T-helper 9 cell (primary cell): ENCODE data around the gene BPIFB4.
"Not testable (repeated sequence)": the region's sequence is repeated elsewhere in the genome, so short reads cannot be mapped to it uniquely, and the experiment has no call there.

Experiments
- DNase-seq: peaks from one replicate; pipeline ENCODE4 v3.0.0-alpha.2; 2020
- total RNA-seq, 2 donors: gene quantifications; one replicate each; lab custom pipeline; 2026; lab: John Stamatoyannopoulos, UW

Gene BPIFB4
- 0 reads per million in 2 donors for total RNA-seq

DNA sequence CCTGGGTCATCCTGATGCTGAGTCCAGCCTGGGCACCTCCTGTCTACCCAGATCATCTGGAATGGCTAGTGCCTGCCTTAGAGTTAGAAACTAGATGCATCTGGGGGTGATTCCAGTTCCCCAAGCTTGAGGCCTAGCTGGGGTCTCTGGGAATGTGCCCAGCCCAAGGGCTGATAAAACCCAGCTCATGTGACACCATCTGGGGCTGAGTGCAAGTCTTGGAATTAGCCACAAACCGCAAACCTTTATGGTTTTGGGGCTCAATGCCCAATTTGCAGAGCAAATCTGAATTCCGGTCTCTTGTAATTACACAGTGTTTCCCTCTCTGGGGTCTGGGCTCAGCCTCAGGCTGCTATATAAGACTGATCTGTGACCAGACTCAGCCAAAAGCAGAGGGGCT is at the start of gene BPIFB4:
BPIFB4 (plus strand) TSS at position 385 of the 400 bp plus-strand sequence. CDS start 1,884 bp downstream, outside the sequence.
- no peak for DNase-seq

DNA sequence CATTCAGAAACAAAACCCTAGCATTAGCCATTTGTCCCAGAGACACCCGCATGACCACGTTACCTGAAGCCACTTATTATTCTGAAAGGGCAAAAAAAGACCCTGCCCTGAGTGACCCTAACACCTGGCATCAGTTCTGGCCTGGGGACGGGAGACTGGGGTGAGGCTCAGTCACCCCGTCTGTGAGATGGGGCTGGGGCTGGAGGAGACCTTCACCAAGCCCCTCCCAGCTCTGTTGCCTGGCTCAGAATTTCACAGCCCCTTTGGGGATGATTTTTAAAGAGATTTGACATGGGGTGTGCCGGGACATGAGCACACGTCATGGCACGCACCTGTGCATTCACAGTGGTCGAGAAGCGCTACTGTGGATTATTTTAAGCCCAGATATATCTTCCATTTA is 49.4 kb upstream of the BPIFB4 start:
- DNase-seq: no peak

DNA sequence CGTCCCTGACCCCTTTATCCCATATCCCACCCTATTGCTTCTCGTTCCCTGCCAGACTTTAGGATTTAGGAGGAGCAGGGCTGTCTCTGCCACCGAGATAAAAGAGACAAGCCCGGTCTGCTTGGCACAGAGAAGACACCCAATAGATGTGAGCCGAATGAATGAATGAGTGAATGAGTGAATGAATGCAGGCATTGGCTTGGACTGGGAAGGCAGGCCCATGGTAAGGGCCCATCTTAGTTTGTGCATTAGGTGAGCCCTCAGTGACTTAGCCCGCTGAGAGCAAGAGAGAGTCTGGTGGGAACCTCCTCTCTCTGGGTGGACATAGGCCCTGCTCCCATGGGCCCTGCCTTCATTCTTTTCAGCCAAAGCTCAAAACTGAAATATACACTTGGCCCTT is 48.9 kb upstream of the BPIFB4 start:
- no peak for DNase-seq

DNA sequence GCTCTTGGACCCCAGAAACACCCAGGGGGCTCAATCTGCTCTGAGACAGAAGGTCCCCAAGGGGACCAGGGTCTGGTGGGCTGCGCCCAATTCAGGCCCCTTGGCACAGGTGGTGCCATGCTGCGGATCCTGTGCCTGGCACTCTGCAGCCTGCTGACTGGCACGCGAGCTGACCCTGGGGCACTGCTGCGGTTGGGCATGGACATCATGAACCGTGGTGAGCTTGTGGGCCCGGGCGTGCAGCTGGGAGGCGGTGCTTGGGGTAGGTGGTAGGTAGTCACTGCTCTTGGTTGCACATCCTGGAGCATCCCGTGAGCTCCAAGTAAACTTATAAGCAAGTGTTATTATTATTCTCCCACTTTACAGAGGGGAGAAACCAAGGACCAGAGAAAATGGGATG is 47.9 kb upstream of the BPIFB4 start, which contains the start of gene BPIFB6:
BPIFB6 (plus strand) TSS at position 118 of the 400 bp plus-strand sequence; CDS start at position 118, 0 bp downstream.
- DNase-seq: no peak

DNA sequence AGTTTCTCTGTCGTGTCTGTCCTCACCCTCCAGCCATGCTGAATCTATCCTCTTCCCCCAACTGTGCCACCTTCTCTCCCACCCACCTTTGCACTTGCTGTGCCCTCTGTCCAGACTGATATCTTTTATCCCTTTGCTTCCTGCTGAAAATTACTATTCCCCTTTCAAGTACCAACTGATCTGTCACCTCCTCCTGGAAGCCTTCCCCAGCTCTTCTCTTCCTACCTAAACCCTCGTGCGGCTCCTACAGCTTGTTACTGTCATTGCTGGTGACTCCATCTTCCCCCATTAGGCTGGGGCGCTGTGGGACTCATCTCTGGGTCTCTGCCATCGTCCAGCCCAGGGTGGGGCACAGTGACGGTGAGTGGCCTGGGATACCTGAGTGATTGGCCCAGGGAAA is 46.9 kb upstream of the BPIFB4 start:
- DNase-seq: no peak

DNA sequence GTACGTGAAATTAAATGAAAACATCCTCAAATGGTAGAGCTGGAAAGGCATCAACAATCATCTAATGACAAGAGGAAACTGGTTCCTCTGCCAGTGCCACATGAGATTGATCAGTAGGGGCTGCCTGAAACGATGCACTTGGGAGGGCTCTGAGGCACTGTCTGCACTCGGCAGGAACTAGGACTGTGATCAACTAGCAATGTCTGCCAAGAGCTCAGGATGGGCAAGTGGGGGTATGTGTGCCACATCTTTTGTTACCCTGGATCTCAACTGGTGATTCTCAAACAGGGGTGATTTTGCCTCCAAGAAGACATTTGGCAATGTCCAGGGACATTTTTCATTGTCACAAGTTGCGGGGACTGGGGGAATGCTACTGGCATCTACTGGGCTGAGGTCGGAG is 46.1 kb upstream of the BPIFB4 start:
- no peak for DNase-seq

DNA sequence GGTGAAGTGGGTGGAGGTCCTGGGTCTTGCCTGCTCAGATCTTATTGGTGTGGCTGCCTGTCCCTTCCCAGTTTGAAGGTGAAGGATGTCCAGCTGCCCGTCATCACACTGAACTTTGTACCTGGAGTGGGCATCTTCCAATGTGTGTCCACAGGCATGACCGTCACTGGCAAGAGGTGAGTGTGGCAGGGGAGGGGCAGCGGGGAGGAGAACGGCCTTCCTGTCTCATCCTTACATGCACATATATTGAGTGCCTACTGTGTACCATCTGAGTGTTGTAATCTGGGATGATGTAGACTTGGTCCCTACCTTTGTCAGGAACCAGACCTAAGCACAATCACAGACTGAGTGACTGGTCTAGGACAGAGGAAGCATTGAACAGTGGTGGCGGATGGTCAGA is 45.3 kb upstream of the BPIFB4 start:
- no peak for DNase-seq

DNA sequence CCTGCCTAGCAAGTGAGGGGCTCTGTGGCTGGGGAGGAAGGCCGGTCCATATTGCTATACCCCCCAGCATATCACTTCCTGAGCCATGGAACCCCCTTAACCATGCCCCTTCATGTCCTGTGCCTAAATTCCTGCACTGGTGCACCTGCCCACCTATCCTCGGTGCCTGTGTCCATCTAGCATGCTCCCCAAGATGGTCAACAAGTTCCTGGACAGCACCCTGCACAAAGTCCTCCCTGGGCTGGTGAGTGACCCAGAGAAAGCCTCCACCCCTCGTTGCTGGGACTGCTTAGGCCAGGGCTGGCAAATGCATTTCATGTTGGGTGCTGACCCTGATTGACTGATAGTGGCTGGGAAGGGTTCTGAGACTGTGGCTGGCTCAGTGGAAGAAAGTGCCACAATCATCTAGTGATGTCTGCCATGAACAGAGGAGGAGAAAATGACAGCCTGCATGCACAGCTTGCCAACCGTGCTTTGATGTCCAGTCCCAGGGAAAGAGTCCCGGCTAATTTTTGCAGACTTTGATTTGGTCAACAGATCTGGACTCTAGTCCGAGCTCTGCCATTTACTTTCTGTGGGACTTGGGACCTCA is 44.4 kb upstream of the BPIFB4 start:
- DNase-seq: no peak

DNA sequence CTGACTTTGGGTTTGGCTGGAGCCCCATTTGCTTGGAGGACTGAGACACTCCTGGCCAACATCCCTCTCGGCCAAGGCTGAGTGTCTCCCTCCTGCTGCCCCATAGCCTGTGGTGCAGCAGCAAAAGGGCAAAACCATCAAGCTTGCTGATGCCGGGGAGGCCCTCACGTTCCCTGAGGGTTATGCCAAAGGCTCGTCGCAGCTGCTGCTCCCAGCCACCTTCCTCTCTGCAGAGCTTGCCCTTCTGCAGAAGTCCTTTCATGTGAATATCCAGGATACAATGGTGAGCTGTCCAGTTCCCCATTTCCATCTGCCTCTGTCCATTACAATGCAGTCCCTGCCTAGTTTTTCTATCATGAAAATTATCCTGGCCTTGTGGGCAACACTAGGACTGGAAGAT is 42.0 kb upstream of the BPIFB4 start:
- no peak for DNase-seq

DNA sequence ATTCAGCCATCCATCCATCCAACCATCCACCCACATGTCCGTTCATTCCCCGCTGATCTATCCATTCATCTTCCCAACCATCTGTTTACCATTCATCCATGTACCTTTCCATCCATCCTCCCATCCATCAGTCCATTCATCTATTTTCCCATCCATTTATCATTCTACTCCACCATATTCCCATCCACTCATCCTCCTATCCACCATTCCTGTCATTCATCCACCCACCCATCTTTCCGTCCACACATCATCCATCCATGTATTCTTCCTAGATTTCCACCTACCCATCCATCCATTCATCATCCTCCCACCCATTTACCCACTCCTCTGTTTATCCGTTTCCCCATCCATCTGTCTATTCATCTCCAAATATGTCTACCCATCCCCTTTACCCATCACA is 41.2 kb upstream of the BPIFB4 start:
- no peak for DNase-seq

DNA sequence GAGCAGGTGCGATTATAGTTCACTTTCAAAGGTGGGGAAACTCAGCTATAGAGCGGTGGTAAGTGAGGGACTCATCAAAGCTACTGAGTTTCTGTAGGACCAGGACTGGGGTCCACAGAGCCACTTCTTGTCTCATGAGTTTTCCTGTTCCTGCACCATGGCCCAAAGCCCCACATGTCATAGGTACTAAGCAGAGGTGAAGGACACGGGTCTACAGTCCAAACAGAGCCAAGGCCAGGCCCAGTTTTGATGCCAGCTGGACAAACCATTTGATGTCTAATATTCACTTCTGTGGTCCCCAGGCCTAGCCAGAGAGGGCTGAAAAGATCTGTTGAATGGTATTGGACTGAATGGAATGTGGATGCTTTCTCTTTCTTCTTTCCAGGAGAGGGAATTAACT is 37.0 kb upstream of the BPIFB4 start:
- no peak for DNase-seq

DNA sequence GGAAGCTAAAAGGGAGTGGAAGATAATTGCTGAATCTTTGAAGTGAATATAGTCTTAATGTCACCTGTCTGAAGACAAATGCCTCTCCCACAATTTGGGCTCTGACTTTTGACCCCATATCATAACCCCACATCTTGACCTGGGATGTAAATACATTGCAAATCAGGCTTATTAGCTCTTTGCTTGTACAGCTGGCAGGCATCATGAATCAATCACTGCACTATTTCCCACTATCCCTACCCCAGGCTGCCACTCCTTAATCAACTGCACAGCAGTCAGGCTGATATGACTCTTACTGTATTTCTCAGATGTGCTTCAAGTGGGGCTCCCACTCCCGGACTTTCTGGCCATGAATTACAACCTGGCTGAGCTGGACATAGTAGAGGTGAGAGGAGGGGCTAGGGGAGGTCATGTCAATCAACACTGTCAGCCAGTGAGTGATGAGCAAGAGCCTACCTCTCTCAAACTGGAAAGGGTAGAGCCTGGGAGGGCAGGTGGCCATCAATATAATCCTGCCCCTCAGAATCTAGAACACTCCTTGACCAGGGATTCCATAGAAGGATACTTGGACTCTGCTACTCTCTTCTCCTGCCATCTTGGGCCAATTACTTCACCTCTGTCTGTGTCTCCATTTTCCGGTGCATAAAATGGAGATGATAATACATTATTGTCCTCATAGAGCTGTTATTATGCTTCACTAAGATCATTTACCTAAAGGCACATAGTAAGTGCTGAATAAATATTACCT is 36.3 kb upstream of the BPIFB4 start:
- DNase-seq: no peak

DNA sequence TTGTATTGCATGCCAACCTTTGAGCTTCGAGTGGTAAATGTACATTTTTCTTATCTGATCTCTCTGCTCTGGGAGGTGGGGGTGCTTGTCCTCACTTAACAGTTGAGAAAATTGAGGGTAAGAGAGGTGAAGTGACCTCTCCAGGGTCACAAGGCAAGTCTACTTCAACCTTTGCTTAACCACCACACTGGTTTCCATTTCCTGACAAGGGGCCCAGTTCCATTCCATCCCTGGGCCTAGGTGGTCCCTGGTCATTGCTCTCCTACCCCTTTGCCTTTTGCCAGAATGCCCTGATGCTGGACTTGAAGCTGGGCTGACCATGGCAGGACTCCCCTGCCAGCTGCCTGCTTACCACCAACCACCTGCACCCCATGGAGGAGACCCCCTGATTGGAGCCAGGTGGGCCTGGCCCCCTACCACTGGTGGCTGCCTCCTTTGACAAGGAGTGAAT is 35.7 kb upstream of the BPIFB4 start:
- DNase-seq: no peak

DNA sequence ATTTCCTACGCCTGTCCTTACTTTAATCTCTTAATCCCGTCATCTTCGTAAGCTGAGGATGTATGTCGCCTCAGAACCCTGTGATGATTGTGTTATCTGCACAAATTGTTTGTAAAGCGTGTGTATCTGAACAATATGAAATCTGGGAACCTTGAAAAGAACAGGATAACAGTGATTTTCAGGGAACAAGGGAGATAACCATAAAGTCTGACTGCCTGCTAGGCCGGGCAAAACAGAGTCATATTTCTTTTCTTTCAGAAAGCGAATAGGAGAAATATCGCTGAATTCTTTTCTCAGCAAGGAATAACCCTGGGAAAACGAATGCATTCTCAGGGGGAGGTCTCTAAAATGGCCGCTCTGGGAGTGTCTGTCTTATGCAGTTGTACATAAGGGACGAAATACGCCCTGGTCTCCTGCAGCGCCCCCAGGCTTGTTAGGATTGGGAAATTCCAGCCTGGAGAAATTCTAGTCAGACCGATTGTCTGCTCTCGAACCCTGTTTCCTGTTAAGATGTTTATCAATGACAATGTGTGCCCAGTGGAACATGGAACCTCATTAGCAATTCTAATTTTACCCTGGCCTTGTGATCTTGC is 34.2 kb upstream of the BPIFB4 start:
- not testable (repeated sequence) for DNase-seq

DNA sequence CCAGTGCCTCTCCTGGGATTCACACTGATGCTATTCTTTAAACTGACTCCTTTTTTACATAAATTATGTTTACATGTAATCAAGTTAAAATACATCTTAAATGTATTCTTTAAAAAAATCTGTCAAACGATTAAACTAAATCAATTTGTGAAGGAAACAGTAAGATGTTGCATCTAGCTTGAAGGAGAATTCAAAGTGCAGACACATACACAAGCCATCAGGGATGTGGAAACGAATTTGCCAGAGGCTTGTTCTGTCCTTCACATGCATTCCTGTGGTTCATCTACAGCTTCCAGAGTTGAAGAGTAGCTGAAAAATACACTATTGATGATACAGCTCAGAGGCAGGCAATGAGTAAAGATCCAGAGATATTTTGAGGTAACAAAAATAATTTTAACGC is 33.0 kb upstream of the BPIFB4 start:
- no peak for DNase-seq

DNA sequence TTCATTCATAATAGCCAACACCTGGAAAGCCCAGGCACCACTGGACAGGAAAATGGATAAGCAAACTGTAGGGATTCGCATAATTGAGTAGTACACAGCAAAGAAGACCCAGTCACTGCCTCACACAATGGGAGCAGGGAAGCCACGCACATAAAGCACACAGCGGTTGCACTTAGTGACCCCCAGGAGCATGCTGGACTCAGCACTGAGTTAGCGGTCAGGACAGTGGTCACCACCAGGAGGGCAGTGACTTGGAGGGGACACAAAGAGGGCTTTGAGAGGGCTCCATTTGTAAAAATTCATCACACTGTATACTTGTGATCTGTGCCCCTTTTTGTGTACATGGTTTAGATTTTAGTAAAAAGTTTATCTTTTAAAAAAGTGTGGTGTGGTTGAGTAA is 28.1 kb upstream of the BPIFB4 start:
- DNase-seq: no peak

DNA sequence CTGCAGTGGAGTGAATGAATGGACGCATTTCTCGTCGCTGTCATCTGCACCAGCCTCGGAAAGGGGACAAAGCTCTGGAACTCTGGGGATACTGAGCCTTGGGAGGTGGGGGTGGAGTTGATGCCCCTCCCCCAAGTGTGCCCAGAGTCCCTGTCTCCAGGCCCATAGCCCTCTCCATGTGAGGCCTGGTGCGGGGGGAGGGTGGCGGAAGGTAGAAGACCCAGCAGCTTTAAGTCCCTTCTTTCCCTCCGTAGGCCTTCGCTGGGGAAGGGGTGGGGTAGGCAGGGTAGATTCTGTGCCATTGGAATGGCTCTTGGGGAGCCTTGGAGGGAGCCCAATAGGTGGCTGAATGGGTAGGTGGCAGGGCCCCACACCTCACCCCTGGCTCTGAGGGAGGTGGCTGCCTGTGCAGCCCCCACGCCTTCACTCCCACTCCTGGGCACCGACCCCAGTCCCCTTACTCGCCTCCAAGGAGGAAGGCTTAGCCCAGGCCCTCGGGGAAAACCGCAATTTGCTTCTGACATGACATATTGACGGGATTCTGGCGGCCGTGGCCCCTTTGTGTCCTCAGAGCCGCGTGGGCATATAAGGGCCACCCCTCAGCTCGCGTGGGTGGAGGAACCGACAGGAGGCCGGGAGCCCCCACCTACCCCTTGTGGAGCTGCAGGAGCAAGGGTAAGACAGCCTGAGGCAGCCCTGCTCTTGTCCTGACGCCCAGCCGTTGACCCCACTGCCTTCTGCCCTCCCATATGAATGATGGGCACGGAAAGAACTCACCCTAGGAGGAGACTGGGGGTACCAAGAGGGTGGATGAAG is 25.9 kb upstream of the BPIFB4 start, which contains the start of gene BPIFB3:
BPIFB3 (plus strand) TSS at position 613 of the 816 bp plus-strand sequence. CDS start 1,533 bp downstream, outside the sequence.
- no peak for DNase-seq

DNA sequence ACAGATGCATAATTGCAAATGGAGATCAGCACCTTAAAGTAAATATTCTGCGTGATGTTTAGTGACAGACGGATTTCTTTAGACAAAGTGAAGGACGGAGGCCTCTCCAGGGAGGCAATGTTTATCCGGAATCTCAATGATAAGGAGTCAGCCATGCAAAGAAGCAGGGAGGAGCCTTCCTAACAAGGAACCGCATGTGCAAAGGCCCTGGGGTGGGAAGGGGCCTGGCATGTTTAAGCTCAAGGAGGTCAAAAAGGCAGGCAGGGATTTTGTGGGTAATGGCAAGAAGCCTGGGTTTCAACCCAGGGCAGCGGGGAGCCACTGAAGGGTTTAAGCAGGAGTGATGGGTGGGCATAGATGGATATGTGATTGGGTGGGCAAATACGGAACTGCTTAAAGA is 25.1 kb upstream of the BPIFB4 start:
- DNase-seq: no peak

DNA sequence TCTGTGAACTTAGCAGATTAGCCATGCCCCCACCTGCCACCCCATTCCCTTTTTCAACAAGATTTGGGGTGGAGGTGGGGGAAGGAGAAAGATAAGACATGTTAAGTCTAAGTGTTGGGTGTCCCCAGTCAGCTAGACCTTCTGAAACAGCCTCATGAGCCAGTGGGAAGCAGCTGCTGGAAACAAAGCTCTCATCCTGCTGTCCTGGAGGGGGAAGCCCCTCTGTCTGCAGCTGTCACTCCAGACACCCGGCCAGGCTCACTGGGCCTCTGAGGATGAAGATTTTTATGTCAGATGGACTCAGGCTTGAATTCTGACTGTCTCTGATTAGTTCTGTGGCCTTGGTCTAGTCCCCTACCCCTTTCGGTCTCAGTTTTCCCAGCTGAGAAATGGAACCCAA is 24.7 kb upstream of the BPIFB4 start:
- DNase-seq: no peak

DNA sequence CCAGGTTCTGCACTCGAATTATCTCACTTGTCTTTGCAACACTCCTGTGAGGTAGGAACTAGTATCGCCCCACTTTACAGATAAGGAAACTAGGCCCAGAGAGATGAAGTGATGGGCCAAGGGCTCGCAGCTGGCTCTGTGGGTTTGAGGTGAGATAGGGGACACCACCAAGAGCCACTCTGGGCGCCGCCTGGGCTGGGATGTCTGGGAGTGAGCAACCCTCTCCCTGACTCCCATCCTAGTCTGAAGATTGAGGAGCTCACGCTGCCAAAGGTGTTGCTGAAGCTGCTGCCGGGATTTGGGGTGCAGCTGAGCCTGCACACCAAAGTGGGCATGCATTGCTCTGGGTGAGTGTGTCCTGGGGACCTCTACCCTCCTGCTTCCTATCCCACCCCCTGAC is 20.3 kb upstream of the BPIFB4 start:
- no peak for DNase-seq

DNA sequence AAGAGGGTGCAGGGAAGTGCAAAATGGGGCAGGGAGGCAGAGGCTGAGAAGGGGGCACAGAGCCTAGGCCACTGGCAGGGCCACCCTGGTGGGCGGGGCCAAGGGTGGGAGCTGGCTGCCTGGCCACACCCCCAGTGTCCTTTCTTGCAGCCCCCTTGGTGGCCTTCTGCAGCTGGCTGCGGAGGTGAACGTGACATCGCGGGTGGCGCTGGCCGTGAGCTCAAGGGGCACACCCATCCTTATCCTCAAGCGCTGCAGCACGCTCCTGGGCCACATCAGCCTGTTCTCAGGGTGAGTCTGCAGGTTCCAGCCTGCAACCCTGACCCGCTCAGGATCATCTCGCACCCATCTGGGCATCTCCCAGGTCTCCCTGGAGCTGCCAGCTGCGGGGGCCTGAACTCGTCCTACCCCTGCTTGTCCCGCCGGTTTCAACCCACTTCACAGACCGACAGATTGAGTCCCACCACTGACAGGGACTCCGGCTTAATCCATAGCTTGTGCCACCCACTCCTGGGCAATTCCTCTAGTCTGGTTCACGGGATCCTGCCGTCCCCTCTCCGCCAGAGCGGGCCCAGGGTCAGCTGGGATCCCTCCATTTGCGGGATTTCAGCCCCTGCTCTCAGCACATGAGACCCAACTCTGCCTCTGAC is 19.6 kb upstream of the BPIFB4 start:
- no peak for DNase-seq

DNA sequence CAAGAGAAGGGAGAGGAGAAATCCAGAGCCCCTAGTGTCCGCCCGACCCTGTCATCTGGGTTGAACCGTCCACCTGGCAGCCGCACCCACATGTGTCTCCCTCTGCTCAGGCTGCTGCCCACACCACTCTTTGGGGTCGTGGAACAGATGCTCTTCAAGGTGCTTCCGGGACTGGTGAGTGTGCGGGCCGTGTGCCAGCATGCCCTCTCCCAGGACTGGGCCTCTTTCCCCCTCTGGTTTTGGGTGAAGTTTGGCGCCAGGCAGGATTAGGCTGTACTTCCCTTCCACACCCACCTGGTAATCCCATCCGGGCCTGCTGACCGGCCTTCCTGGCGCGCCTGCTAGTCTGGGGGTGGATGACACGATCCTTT is 17.8 kb upstream of the BPIFB4 start:
- DNase-seq: no peak
